Liver (tissue), 9 donors: Measurements from ENCODE around the gene MACROH2A1. TPM values are rescaled to one million over a fixed set of nuclear protein-coding genes. Genes with fewer than 3 reads are reported as not detected.

Experiments used
- DNase-seq: peaks from one replicate; pipeline ENCODE4 v3.0.0-alpha.2; 2017; ENCODE audit warnings: low spot score
- H3K27ac ChIP-seq, 2 donors: one replicate each; pipeline ENCODE4 v1.7.0; 2013; ENCODE audit warnings: inconsistent platforms in 2 of 2, low read length in 2 of 2, control low read depth in 1 of 2, low read depth in 1 of 2, mild to moderate bottlenecking in 1 of 2
- H3K27me3 ChIP-seq, 4 donors: one replicate each; pipeline versions ENCODE4 v1.6.1 to v1.7.0; 2013; ENCODE audit warnings: low read length in 3 of 4, inconsistent platforms in 1 of 4, mild to moderate bottlenecking in 1 of 4, moderate library complexity in 1 of 4; ENCODE audit not compliant: control insufficient read depth in 4 of 4, insufficient read depth in 4 of 4
- H3K36me3 ChIP-seq, 4 donors: one replicate each; pipeline versions ENCODE4 v1.6.1 to v1.7.0; 2013; ENCODE audit warnings: low read length in 3 of 4, mild to moderate bottlenecking in 3 of 4, low read depth in 1 of 4, moderate library complexity in 1 of 4; ENCODE audit not compliant: control insufficient read depth in 4 of 4, insufficient read depth in 3 of 4
- H3K4me1 ChIP-seq, 4 donors: one replicate each; pipeline versions ENCODE4 v1.6.1 to v1.7.0; 2013; ENCODE audit warnings: low read length in 3 of 4, mild to moderate bottlenecking in 3 of 4, moderate library complexity in 1 of 4; ENCODE audit not compliant: control insufficient read depth in 4 of 4, insufficient read depth in 4 of 4
- H3K4me3 ChIP-seq, 3 donors: one replicate each; pipeline versions ENCODE4 v1.6.1 to v1.7.0; 2013; ENCODE audit warnings: low read length in 3 of 3, control low read depth in 1 of 3, low read depth in 1 of 3, mild to moderate bottlenecking in 1 of 3
- H3K9ac ChIP-seq, 2 donors: one replicate each; pipeline ENCODE4 v1.7.0; 2013; ENCODE audit warnings: low read length in 2 of 2, mild to moderate bottlenecking in 2 of 2, moderate library complexity in 2 of 2, control low read depth in 1 of 2, low read depth in 1 of 2
- H3K9me3 ChIP-seq, 4 donors: one replicate each; pipeline versions ENCODE4 v1.6.1 to v1.7.0; 2013; ENCODE audit warnings: low read length in 3 of 4; ENCODE audit not compliant: control insufficient read depth in 4 of 4
- ATF3 ChIP-seq: IDR thresholded peaks from 2 replicates; pipeline ENCODE4 v1.6.1; 2016; ENCODE audit warnings: antibody characterized with exemption
- EGR1 ChIP-seq, 2 donors: IDR thresholded peaks; 2 replicates each; pipeline ENCODE4 v1.6.1; 2016 to 2018; ENCODE audit warnings: antibody characterized with exemption in 2 of 2, low read depth in 2 of 2
- FOXA1 ChIP-seq: IDR thresholded peaks from 2 replicates; pipeline ENCODE4 v1.6.1; 2016; ENCODE audit warnings: antibody characterized with exemption
- FOXA2 ChIP-seq: IDR thresholded peaks from 2 replicates; pipeline ENCODE4 v1.6.1; 2016; ENCODE audit warnings: antibody characterized with exemption
- GABPA ChIP-seq, 2 donors: IDR thresholded peaks in 1 of 2; conservative IDR thresholded peaks in 1 of 2; 2 replicates each; pipeline ENCODE4 v1.6.1; 2016; ENCODE audit warnings: antibody characterized with exemption in 2 of 2, mild to moderate bottlenecking in 1 of 2, moderate library complexity in 1 of 2
- HNF4A ChIP-seq, 2 donors: conservative IDR thresholded peaks; 2 replicates each; pipeline ENCODE4 v1.6.1; 2016; ENCODE audit warnings: antibody characterized with exemption in 2 of 2, mild to moderate bottlenecking in 2 of 2
- HNF4G ChIP-seq: IDR thresholded peaks from 2 replicates; pipeline ENCODE4 v1.6.1; 2016; ENCODE audit warnings: antibody characterized with exemption
- JUND ChIP-seq, 2 donors: IDR thresholded peaks; 2 replicates each; pipeline ENCODE4 v1.6.1; 2016; ENCODE audit warnings: antibody characterized with exemption in 2 of 2
- NR2F2 ChIP-seq: IDR thresholded peaks from 2 replicates; pipeline ENCODE4 v1.6.1; 2016; ENCODE audit warnings: antibody characterized with exemption
- RAD21 ChIP-seq, 2 donors: IDR thresholded peaks; 2 replicates each; pipeline ENCODE4 v1.6.1; 2016; ENCODE audit warnings: antibody characterized with exemption in 2 of 2, mild to moderate bottlenecking in 2 of 2
- REST ChIP-seq: IDR thresholded peaks from 2 replicates; pipeline ENCODE4 v1.6.1; 2016; ENCODE audit warnings: antibody characterized with exemption, mild to moderate bottlenecking
- RXRA ChIP-seq, 2 donors: IDR thresholded peaks; 2 replicates each; pipeline ENCODE4 v1.6.1; 2017 to 2018; ENCODE audit warnings: antibody characterized with exemption in 2 of 2, mild to moderate bottlenecking in 1 of 2
- SP1 ChIP-seq: IDR thresholded peaks from 2 replicates; pipeline ENCODE4 v1.6.1; 2018; ENCODE audit warnings: antibody characterized with exemption, mild to moderate bottlenecking
- TAF1 ChIP-seq: conservative IDR thresholded peaks from 2 replicates; pipeline ENCODE4 v1.6.1; 2016; ENCODE audit warnings: antibody characterized with exemption, mild to moderate bottlenecking
- YY1 ChIP-seq: IDR thresholded peaks from 2 replicates; pipeline ENCODE4 v1.6.1; 2016; ENCODE audit warnings: antibody characterized with exemption, mild to moderate bottlenecking
- ZBTB33 ChIP-seq: IDR thresholded peaks from 2 replicates; pipeline ENCODE4 v1.6.1; 2016; ENCODE audit warnings: antibody characterized with exemption
- WGBS: extraction: QIAGEN DNeasy Blood & Tissue Kit; methylation state at CpG from one replicate; pipeline ENCODE4 v1.1.7; 2013; 5-methylcytosine and 5-hydroxymethylcytosine counted together
- polyA plus RNA-seq, 2 donors: library from polyadenylated mRNA; stranded (reverse) in 1 of 2; unstranded in 1 of 2; fragments of 200-250 nt in 1 of 2; fragments of >200 nt in 1 of 2; fragmentation: Nextera tagmentation in 1 of 2; extraction: Ambion mirVana in 1 of 2; gene quantifications; one replicate each; pipeline versions ENCODE4 v1.2.1 to v1.2.3, GENCODE V29; 2013 to 2015
- total RNA-seq, 2 donors: library from RNA; depleted of rRNA; stranded (reverse); fragments of >200 nt; gene quantifications; one replicate each; pipeline ENCODE4 v1.2.3, GENCODE V29; 2014
- TF ChIP-seq, protein P1 (sequence below): IDR thresholded peaks from 2 replicates; pipeline ENCODE4 v1.6.1; 2016; ENCODE audit warnings: antibody characterized with exemption
- donor health status: healthy.
- donor health status: healthy.
- donor health status: healthy.
- donor health status: healthy.
- donor health status: healthy.

MACROH2A1 gene
- total and polyA plus RNA-seq, 4 donors: 33.7 to 113 (median 62.7) TPM

DNA sequence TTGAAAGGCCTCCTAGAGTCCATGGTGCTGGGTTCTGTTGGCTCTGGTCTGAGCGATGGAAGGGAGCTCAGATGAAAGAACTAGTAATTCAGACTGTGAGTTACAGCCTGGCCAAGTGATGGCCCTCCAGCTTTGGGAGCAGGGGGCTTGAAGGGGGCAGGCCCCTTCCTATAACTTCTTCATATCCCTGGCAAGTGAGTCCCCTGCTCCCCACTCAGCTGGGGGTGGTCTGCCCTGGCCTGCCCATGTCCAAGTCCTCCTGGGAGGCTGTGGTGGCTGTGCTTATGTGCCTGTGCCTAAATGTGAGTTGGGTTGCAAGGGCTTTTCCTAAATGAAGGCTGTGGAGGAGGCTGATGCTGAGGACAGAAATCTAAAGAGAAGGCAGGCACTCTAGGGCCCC lies 80.1 kb downstream of the MACROH2A1 start:
- Histone ChIP-seq H3K9ac (no peak overlapping the region), H3K9me3 (no peaks in the 10 kb centered on the region), H3K27ac (no peak overlapping the region), H3K36me3 (no peaks in the 10 kb centered on the region), H3K27me3 (no peaks in the 10 kb centered on the region), H3K4me1 (peaks cover 0 to 5% (median 0%) of the 10 kb centered on the region in 4 donors), H3K4me3 (no peak overlapping the region)
- TF ChIP-seq SP1 (no peak), GABPA (IDR thresholded peaks at IDR 0.05 in 1 of 2, conservative IDR thresholded peaks at IDR 0.05 in 1 of 2) (no peak), REST (no peak), TAF1 (no peak), JUND (IDR thresholded peaks at IDR 0.05) (no peak), FOXA1 (no peak), ATF3 (no peak)
- peak; percentile 21 for DNase-seq
- WGBS: 95% methylated on average over 1 of the region's 1 CpG

- Histone ChIP-seq H3K27ac (no peak overlapping the region), H3K4me1 (no peaks in the 10 kb centered on the region), H3K4me3 (no peak overlapping the region), H3K27me3 (no peaks in the 10 kb centered on the region), H3K36me3 (no peaks in the 10 kb centered on the region), H3K9ac (no peak overlapping the region), H3K9me3 (no peaks in the 10 kb centered on the region)
- no peak for TF ChIP-seq GABPA (IDR thresholded peaks at IDR 0.05 in 1 of 2, conservative IDR thresholded peaks at IDR 0.05 in 1 of 2)
- TF ChIP-seq RXRA (IDR thresholded peaks at IDR 0.05): no peak
- no peak for TF ChIP-seq HNF4G
- TF ChIP-seq EGR1 (IDR thresholded peaks at IDR 0.05; ENCODE audit: low read depth in 2 of 2): no peak
- no peak for TF ChIP-seq HNF4A (conservative IDR thresholded peaks at IDR 0.05)
- no peak for TF ChIP-seq JUND (IDR thresholded peaks at IDR 0.05)
- TF ChIP-seq FOXA1: no peak
- TF ChIP-seq SP1: no peak
- no peak for TF ChIP-seq YY1
- TF ChIP-seq RAD21 (IDR thresholded peaks at IDR 0.05): no peak
- TF ChIP-seq ATF3: no peak
- TF ChIP-seq, protein P1, sequence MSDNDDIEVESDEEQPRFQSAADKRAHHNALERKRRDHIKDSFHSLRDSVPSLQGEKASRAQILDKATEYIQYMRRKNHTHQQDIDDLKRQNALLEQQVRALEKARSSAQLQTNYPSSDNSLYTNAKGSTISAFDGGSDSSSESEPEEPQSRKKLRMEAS: no peak
- no peak for TF ChIP-seq NR2F2
- no peak for TF ChIP-seq FOXA2
- 88% methylated on average over 4 of the region's 4 CpGs for WGBS
- no peak for DNase-seq
Observed at GRCh38 chr5:135318037-135318436, 81.0 kb downstream of the MACROH2A1 start.

GRCh38 chr5:135317286-135317685 lies 81.7 kb downstream of the MACROH2A1 start:
- 83% methylated on average over 4 of the region's 4 CpGs for WGBS
- no peaks in the 10 kb centered on the region for H3K4me1 ChIP-seq
- H3K27ac ChIP-seq: no peak overlapping the region
- H3K4me3 ChIP-seq: no peak overlapping the region
- H3K27me3 ChIP-seq: no peaks in the 10 kb centered on the region
- H3K36me3 ChIP-seq: no peaks in the 10 kb centered on the region
- H3K9ac ChIP-seq: no peak overlapping the region
- peak; percentile 10 for DNase-seq
- TF ChIP-seq RAD21 (IDR thresholded peaks at IDR 0.05): no peak
- no peak for TF ChIP-seq SP1
- TF ChIP-seq, protein P1: no peak
- TF ChIP-seq ZBTB33: no peak
- no peak for TF ChIP-seq ATF3
- TF ChIP-seq REST: no peak
- no peak for TF ChIP-seq YY1
- no peaks in the 10 kb centered on the region for H3K9me3 ChIP-seq
